WTC11 (cell line): ENCODE results near the gene PTPN2. TPM values are rescaled to one million over a fixed set of nuclear protein-coding genes. Genes with fewer than 3 reads are reported as not detected.

Experiments
- ATAC-seq: fragments of 200-7000 bp; cut with Tn5 transposase; 2 replicates; pipeline ENCODE4 v1.10.0; 2021; ENCODE audit warnings: mild to moderate bottlenecking, moderate library complexity
- CTCF ChIA-PET: fragments of 300-600 bp; sonication (Branson Sonifier 250); formaldehyde crosslinking; loops from one replicate; lab custom pipeline; 2021; ENCODE audit warnings: antibody characterized with exemption; lab: Charles Lee
- POLR2A ChIA-PET: fragments of 350-600 bp; sonication (Branson Sonifier 250); formaldehyde crosslinking; loops from one replicate; lab custom pipeline; 2021; ENCODE audit warnings: antibody characterized with exemption; lab: Charles Lee
- DNase-seq: peaks from one replicate; pipeline ENCODE4 v3.0.0; 2021; ENCODE audit warnings: low spot score
- H3K27ac Mint-ChIP-seq: 2 replicates; pipeline ENCODE4 v1.8.0; 2021; ENCODE audit warnings: mixed read lengths
- H3K27me3 Mint-ChIP-seq: 2 replicates; pipeline ENCODE4 v1.8.0; 2021; ENCODE audit warnings: low read depth, mild to moderate bottlenecking, moderate library complexity, mixed read lengths
- H3K36me3 Mint-ChIP-seq: 2 replicates; pipeline ENCODE4 v1.8.0; 2021; ENCODE audit warnings: mixed read lengths
- H3K4me1 Mint-ChIP-seq: 2 replicates; pipeline ENCODE4 v1.8.0; 2022; ENCODE audit warnings: mixed read lengths
- H3K4me3 Mint-ChIP-seq: 2 replicates; pipeline ENCODE4 v1.8.0; 2021; ENCODE audit warnings: mild to moderate bottlenecking, moderate library complexity, mixed read lengths
- H3K9me3 Mint-ChIP-seq: 2 replicates; pipeline ENCODE4 v1.8.0; 2021; ENCODE audit warnings: mixed read lengths
- CREB1 ChIP-seq: sonication (generic); formaldehyde crosslinking; IDR thresholded peaks from 2 replicates; pipeline ENCODE4 v1.8.0; 2023; ENCODE audit warnings: mild to moderate bottlenecking, missing genetic modification reagents
- ELF4 ChIP-seq: sonication (generic); formaldehyde crosslinking; IDR thresholded peaks from 2 replicates; pipeline ENCODE4 v1.8.1; 2022; ENCODE audit warnings: low read depth, mild to moderate bottlenecking, moderate library complexity, missing genetic modification reagents
- FOXP1 ChIP-seq: sonication (generic); formaldehyde crosslinking; IDR thresholded peaks from 2 replicates; pipeline ENCODE4 v1.8.0; 2022; ENCODE audit warnings: missing genetic modification reagents, mild to moderate bottlenecking, moderate library complexity, borderline replicate concordance
- GTF2I ChIP-seq: fragments of 250-450 bp; sonication (Bioruptor Pico); conservative IDR thresholded peaks from 2 replicates; pipeline ENCODE4 v1.4.0; 2021; ENCODE audit warnings: mild to moderate bottlenecking
- JUN ChIP-seq: sonication (generic); formaldehyde crosslinking; IDR thresholded peaks from 2 replicates; pipeline ENCODE4 v1.8.0; 2023; ENCODE audit warnings: mild to moderate bottlenecking, missing genetic modification reagents
- NFYB ChIP-seq: sonication (generic); formaldehyde crosslinking; conservative IDR thresholded peaks from 2 replicates; pipeline ENCODE4 v1.8.0; 2022; ENCODE audit warnings: low read depth, missing genetic modification reagents
- NR1H2 ChIP-seq: sonication (generic); formaldehyde crosslinking; IDR thresholded peaks from 2 replicates; pipeline ENCODE4 v1.9.0; 2021; ENCODE audit warnings: mild to moderate bottlenecking, moderate library complexity, missing genetic modification reagents
- NR3C1 ChIP-seq: sonication (generic); formaldehyde crosslinking; conservative IDR thresholded peaks from 2 replicates; pipeline ENCODE4 v1.8.1; 2023; ENCODE audit warnings: low read depth, mild to moderate bottlenecking, missing genetic modification reagents
- SMAD4 ChIP-seq: sonication (generic); formaldehyde crosslinking; IDR thresholded peaks from 2 replicates; pipeline ENCODE4 v1.8.0; 2022; ENCODE audit warnings: mild to moderate bottlenecking, missing genetic modification reagents
- SOX15 ChIP-seq: fragments of 250-450 bp; sonication (Bioruptor Pico); IDR thresholded peaks from 2 replicates; pipeline ENCODE4 v1.9.0; 2021; ENCODE audit warnings: mild to moderate bottlenecking
- TCF7 ChIP-seq: sonication (generic); formaldehyde crosslinking; IDR thresholded peaks from 2 replicates; pipeline ENCODE4 v1.8.0; 2022; ENCODE audit warnings: mild to moderate bottlenecking, low read depth, missing genetic modification reagents, moderate library complexity
- TEAD4 ChIP-seq: sonication (generic); formaldehyde crosslinking; IDR thresholded peaks from 2 replicates; pipeline ENCODE4 v1.8.0; 2022; ENCODE audit warnings: mild to moderate bottlenecking, missing genetic modification reagents
- ZNF121 ChIP-seq: sonication (generic); formaldehyde crosslinking; IDR thresholded peaks from 2 replicates; pipeline ENCODE4 v1.8.0; 2023; ENCODE audit warnings: missing genetic modification reagents
- total RNA-seq: library from RNA; stranded (reverse); gene quantifications from 3 replicates; pipeline ENCODE4 v1.2.3, GENCODE V29; 2021
- TF ChIP-seq, protein P1 (sequence below): sonication (generic); formaldehyde crosslinking; IDR thresholded peaks from 2 replicates; pipeline ENCODE4 v1.8.0; 2022; ENCODE audit warnings: mild to moderate bottlenecking, missing genetic modification reagents
- TF ChIP-seq, protein P2 (sequence below): sonication (generic); formaldehyde crosslinking; IDR thresholded peaks from 2 replicates; pipeline ENCODE4 v1.8.0; 2023; ENCODE audit warnings: missing genetic modification reagents
- TF ChIP-seq, protein P3 (sequence below): sonication (generic); formaldehyde crosslinking; IDR thresholded peaks from 2 replicates; pipeline ENCODE4 v1.8.1; 2023; ENCODE audit warnings: mild to moderate bottlenecking, moderate library complexity, missing genetic modification reagents
- TF ChIP-seq, protein P4 (sequence below): sonication (generic); formaldehyde crosslinking; IDR thresholded peaks from 2 replicates; pipeline ENCODE4 v1.8.0; 2022; ENCODE audit warnings: mild to moderate bottlenecking, missing genetic modification reagents
- TF ChIP-seq, protein P5 (sequence below): fragments of 250-450 bp; sonication (Bioruptor Pico); IDR thresholded peaks from 2 replicates; pipeline ENCODE4 v1.9.0; 2021; ENCODE audit warnings: moderate library complexity, mild to moderate bottlenecking, inconsistent platforms, borderline replicate concordance
- TF ChIP-seq, protein P6 (sequence below): sonication (generic); formaldehyde crosslinking; IDR thresholded peaks from 2 replicates; pipeline ENCODE4 v1.8.0; 2022; ENCODE audit warnings: missing genetic modification reagents
- TF ChIP-seq, protein P7 (sequence below): fragments of 250-450 bp; sonication (Bioruptor Pico); conservative IDR thresholded peaks from 2 replicates; pipeline ENCODE4 v1.9.0; 2021; ENCODE audit warnings: mild to moderate bottlenecking

Gene PTPN2
- total RNA-seq, 1 experiment from 2014 or later, result 37.7 TPM

DNA sequence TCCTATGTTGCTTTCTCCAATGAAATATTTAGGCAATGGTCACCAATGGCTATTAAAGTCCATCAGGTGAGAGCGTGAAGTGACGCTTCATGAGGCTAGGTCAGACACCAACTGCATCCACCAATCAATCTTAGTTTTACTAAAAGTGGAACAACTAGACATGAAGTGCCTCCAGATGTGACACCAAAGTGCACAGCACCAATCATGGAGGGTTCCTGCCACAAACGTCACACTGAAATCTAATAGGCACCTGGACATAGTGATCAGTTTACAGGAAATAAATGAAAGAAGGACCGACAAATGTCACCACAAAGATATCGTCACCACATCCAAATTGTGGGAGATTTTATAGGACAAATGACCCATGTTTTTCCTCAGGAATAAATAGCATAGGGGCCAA, 110.7 kb downstream of the PTPN2 start (continued):
- TF ChIP-seq, protein P1, sequence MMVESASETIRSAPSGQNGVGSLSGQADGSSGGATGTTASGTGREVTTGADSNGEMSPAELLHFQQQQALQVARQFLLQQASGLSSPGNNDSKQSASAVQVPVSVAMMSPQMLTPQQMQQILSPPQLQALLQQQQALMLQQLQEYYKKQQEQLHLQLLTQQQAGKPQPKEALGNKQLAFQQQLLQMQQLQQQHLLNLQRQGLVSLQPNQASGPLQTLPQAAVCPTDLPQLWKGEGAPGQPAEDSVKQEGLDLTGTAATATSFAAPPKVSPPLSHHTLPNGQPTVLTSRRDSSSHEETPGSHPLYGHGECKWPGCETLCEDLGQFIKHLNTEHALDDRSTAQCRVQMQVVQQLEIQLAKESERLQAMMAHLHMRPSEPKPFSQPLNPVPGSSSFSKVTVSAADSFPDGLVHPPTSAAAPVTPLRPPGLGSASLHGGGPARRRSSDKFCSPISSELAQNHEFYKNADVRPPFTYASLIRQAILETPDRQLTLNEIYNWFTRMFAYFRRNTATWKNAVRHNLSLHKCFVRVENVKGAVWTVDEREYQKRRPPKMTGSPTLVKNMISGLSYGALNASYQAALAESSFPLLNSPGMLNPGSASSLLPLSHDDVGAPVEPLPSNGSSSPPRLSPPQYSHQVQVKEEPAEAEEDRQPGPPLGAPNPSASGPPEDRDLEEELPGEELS (CRISPR knock-in tag), result no peak
- TF ChIP-seq TCF7 (no peak), ELF4 (CRISPR knock-in tag) (no peak), JUN (CRISPR knock-in tag) (no peak), CREB1 (CRISPR knock-in tag) (no peak)
- TF ChIP-seq, protein P2, sequence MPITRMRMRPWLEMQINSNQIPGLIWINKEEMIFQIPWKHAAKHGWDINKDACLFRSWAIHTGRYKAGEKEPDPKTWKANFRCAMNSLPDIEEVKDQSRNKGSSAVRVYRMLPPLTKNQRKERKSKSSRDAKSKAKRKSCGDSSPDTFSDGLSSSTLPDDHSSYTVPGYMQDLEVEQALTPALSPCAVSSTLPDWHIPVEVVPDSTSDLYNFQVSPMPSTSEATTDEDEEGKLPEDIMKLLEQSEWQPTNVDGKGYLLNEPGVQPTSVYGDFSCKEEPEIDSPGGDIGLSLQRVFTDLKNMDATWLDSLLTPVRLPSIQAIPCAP (CRISPR knock-in tag), result no peak
- TF ChIP-seq, protein P3, sequence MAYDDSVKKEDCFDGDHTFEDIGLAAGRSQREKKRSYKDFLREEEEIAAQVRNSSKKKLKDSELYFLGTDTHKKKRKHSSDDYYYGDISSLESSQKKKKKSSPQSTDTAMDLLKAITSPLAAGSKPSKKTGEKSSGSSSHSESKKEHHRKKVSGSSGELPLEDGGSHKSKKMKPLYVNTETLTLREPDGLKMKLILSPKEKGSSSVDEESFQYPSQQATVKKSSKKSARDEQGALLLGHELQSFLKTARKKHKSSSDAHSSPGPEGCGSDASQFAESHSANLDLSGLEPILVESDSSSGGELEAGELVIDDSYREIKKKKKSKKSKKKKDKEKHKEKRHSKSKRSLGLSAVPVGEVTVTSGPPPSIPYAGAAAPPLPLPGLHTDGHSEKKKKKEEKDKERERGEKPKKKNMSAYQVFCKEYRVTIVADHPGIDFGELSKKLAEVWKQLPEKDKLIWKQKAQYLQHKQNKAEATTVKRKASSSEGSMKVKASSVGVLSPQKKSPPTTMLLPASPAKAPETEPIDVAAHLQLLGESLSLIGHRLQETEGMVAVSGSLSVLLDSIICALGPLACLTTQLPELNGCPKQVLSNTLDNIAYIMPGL (CRISPR knock-in tag), result no peak
- TF ChIP-seq, protein P4, sequence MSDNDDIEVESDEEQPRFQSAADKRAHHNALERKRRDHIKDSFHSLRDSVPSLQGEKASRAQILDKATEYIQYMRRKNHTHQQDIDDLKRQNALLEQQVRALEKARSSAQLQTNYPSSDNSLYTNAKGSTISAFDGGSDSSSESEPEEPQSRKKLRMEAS (CRISPR knock-in tag), result no peak

DNA sequence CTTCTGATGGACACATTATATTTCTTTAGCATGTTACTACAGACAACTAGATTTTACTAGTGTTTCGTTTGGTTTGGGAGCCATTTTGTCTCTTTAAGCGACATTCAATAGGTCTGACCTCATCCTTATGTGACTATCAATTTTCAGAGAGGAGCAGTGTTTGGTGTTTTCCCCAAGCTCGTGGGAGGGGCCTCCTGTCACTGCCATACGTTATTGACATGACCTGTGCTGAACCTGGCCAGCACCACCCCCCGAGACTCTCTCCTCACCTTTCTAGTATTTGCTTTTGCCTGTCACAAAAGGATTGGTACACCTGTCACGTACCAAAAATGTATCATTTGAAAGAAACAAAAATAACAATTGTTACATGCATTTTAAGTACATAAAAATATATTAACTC, 111.9 kb downstream of the PTPN2 start:
- H3K27me3 Mint-ChIP-seq, result peaks cover 19% of the 10 kb centered on the region
- ATAC-seq (no peak), DNase-seq (no peak)
- no peak for TF ChIP-seq NR3C1 (CRISPR knock-in tag)
- TF ChIP-seq, protein P3 (CRISPR knock-in tag), result no peak
- TF ChIP-seq GTF2I (CRISPR knock-in tag), result no peak
- TF ChIP-seq, protein P5, sequence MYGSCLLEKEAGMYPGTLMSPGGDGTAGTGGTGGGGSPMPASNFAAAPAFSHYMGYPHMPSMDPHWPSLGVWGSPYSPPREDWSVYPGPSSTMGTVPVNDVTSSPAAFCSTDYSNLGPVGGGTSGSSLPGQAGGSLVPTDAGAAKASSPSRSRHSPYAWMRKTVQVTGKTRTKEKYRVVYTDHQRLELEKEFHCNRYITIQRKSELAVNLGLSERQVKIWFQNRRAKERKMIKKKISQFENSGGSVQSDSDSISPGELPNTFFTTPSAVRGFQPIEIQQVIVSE (CRISPR knock-in tag), result no peak
- TF ChIP-seq TEAD4 (CRISPR knock-in tag), result no peak
- no peak for TF ChIP-seq NR1H2 (CRISPR knock-in tag)
- no peak for TF ChIP-seq SOX15 (CRISPR knock-in tag)
- no peak for TF ChIP-seq ZNF121 (CRISPR knock-in tag)
- ChIA-PET CTCF (no interaction called here), POLR2A (no interaction called here)
- no peak overlapping the region for H3K27ac Mint-ChIP-seq
- H3K36me3 Mint-ChIP-seq, result peaks cover 5% of the 10 kb centered on the region
- H3K4me3 Mint-ChIP-seq, result no peak overlapping the region
- H3K9me3 Mint-ChIP-seq, result peaks cover 7% of the 10 kb centered on the region
- H3K4me1 Mint-ChIP-seq, result no peaks in the 10 kb centered on the region; the same call in none of the 2 replicates

DNA sequence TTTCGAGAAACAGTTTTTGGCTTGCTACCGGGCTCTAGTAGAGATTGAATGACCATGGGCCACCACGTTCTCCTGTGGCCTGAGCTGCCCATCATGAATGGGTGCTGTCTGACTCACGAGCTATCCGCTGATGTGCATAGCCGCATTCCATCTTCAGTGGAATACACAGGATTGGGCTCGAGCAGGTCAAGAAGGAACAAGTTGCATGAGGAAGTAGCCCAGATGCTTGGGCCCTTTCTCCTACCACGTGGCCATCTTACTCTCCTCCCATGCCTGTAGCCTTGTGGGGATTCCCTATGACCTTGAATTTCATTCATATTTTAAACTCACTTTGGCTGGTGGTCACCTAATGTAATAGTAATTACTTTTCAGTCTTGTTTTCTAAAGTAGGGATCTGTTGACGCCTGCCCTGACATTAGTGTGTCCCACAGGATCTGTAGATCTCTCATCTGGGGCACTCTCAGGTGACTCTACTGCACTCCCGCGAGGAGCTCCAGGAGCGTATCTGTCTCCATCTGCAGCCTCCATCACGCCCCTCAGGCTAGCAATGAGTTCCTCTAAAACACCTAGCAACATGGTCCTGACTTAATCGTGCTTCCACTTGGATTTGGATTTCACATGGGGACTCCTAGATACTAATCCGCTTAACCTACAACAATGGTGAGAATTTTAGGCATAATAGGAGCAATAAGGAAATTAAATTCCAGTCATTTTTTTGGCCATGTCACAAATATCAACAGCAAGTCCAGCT, 113.4 kb downstream of the PTPN2 start:
- Mint-ChIP-seq H3K9me3 (no peaks in the 10 kb centered on the region), H3K4me1 (peaks cover 4% of the 10 kb centered on the region), H3K27ac (no peak overlapping the region), H3K36me3 (no peaks in the 10 kb centered on the region), H3K27me3 (peaks cover 8% of the 10 kb centered on the region), H3K4me3 (no peak overlapping the region)
- CTCF ChIA-PET, result no interaction called here
- ATAC-seq, result no peak
- no peak for DNase-seq
- POLR2A ChIA-PET, result no interaction called here
- TF ChIP-seq NR3C1 (CRISPR knock-in tag) (no peak), NFYB (no peak), SMAD4 (CRISPR knock-in tag) (no peak), FOXP1 (no peak)
- TF ChIP-seq, protein P6, sequence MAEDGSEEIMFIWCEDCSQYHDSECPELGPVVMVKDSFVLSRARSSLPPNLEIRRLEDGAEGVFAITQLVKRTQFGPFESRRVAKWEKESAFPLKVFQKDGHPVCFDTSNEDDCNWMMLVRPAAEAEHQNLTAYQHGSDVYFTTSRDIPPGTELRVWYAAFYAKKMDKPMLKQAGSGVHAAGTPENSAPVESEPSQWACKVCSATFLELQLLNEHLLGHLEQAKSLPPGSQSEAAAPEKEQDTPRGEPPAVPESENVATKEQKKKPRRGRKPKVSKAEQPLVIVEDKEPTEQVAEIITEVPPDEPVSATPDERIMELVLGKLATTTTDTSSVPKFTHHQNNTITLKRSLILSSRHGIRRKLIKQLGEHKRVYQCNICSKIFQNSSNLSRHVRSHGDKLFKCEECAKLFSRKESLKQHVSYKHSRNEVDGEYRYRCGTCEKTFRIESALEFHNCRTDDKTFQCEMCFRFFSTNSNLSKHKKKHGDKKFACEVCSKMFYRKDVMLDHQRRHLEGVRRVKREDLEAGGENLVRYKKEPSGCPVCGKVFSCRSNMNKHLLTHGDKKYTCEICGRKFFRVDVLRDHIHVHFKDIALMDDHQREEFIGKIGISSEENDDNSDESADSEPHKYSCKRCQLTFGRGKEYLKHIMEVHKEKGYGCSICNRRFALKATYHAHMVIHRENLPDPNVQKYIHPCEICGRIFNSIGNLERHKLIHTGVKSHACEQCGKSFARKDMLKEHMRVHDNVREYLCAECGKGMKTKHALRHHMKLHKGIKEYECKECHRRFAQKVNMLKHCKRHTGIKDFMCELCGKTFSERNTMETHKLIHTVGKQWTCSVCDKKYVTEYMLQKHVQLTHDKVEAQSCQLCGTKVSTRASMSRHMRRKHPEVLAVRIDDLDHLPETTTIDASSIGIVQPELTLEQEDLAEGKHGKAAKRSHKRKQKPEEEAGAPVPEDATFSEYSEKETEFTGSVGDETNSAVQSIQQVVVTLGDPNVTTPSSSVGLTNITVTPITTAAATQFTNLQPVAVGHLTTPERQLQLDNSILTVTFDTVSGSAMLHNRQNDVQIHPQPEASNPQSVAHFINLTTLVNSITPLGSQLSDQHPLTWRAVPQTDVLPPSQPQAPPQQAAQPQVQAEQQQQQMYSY (CRISPR knock-in tag), result no peak
- TF ChIP-seq, protein P7, sequence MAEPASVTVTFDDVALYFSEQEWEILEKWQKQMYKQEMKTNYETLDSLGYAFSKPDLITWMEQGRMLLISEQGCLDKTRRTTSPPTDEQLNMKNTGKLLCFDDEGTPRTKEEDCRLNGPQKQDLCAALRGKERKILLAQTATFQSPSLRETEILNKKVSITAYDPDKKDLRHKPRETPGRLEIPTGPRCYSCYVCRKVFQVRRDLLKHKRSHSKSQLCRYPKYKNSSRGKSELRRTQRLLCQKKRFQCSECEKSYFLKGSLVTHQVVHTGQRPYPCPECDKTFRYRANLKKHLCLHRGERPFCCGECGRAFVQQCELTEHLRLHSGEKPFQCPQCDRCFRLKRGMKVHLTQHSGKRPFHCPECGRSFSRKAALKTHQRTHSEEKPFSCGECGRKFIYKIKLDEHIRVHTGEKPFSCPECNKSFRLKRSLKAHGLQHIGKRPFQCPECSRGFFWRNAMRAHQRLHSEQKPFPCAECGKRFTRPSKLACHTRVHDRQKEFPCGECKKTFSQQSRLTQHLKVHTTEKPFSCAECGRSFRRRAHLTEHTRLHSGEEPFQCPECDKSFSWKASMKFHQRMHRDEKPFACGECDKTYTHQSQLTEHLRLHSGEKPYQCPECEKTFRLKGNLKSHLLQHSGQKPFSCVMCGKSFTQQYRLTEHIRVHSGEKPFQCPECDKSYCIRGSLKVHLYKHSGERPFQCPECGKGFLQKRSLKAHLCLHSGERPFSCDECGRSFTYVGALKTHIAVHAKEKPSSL (CRISPR knock-in tag), result no peak
